DLD1 (cell line): ENCODE results near the gene OR10H4.
"Not testable (repeated sequence)": the region's sequence is repeated elsewhere in the genome, so short reads cannot be mapped to it uniquely, and the experiment has no call there.

ENCODE experiments used
- in situ Hi-C: cut with HindIII; loops from 2 replicates; pipeline ENCODE4 v1.10.0; 2017; ENCODE audit warnings: low sequenced_read_pairs

The OR10H4 gene

GRCh38 chr19:15948223-15949058 lies at the start of gene OR10H4:
OR10H4 (plus strand) TSS chr19:15949008; CDS start chr19:15949008, 0 bp downstream.
- in situ Hi-C loops: no loop called here

- in situ Hi-C loops: not testable (repeated sequence)
These were observed 49.2 kb upstream of the OR10H4 start for GRCh38 chr19:15899561-15899960.

- in situ Hi-C loops: loop anchor here (10.0 kb wide), 1 partner anchor 265 kb away; no protein-coding TSS in a partner anchor
These were observed 48.8 kb upstream of the OR10H4 start for GRCh38 chr19:15900032-15900431.

GRCh38 chr19:15900504-15900903 lies 48.3 kb upstream of the OR10H4 start:
- in situ Hi-C loops: loop anchor here (10.0 kb wide), 1 partner anchor 266 kb away; no protein-coding TSS in a partner anchor

GRCh38 chr19:15902254-15902653 lies 46.6 kb upstream of the OR10H4 start:
- in situ Hi-C loops: loop anchor here (10.0 kb wide), 1 partner anchor 267 kb away; no protein-coding TSS in a partner anchor

- in situ Hi-C loops: loop anchor here (10.0 kb wide), 1 partner anchor 268 kb away; no protein-coding TSS in a partner anchor
These were observed 45.9 kb upstream of the OR10H4 start for GRCh38 chr19:15902898-15903297.

- in situ Hi-C loops: loop anchor here (10.0 kb wide), 1 partner anchor 270 kb away; no protein-coding TSS in a partner anchor
These were observed 43.8 kb upstream of the OR10H4 start for GRCh38 chr19:15905026-15905425.

- in situ Hi-C loops: no loop called here
These were observed 37.1 kb upstream of the OR10H4 start for GRCh38 chr19:15911599-15912235.

GRCh38 chr19:15913384-15913783 lies 35.4 kb upstream of the OR10H4 start:
- in situ Hi-C loops: no loop called here

GRCh38 chr19:15913830-15914229 lies 35.0 kb upstream of the OR10H4 start:
- in situ Hi-C loops: no loop called here

- in situ Hi-C loops: no loop called here
These were observed 33.7 kb upstream of the OR10H4 start for GRCh38 chr19:15915109-15915508.

GRCh38 chr19:15919243-15919642 lies 29.6 kb upstream of the OR10H4 start:
- in situ Hi-C loops: no loop called here

GRCh38 chr19:15922021-15922420 lies 26.8 kb upstream of the OR10H4 start:
- in situ Hi-C loops: no loop called here

- in situ Hi-C loops: no loop called here
These were observed 25.1 kb upstream of the OR10H4 start for GRCh38 chr19:15923702-15924101.

- in situ Hi-C loops: no loop called here
These were observed 22.3 kb upstream of the OR10H4 start for GRCh38 chr19:15926484-15926883.

- in situ Hi-C loops: no loop called here
These were observed 20.5 kb upstream of the OR10H4 start for GRCh38 chr19:15928321-15928720.

GRCh38 chr19:15933761-15934331 lies 15.0 kb upstream of the OR10H4 start:
- in situ Hi-C loops: not testable (repeated sequence)

- in situ Hi-C loops: no loop called here
These were observed 14.3 kb upstream of the OR10H4 start, which contains the start of gene CYP4F11 for GRCh38 chr19:15934332-15935078. CYP4F11 (minus strand) TSS chr19:15934529; CDS start chr19:15934408, 121 bp downstream.

- in situ Hi-C loops: no loop called here
These were observed 13.6 kb upstream of the OR10H4 start for GRCh38 chr19:15935167-15935702.

GRCh38 chr19:15936173-15936572 lies 12.6 kb upstream of the OR10H4 start:
- in situ Hi-C loops: no loop called here
